Astrocyte (in vitro differentiated cells and primary cell): ENCODE data around the gene VPS13D. TPM values are rescaled to one million over a fixed set of nuclear protein-coding genes. Genes with fewer than 3 reads are reported as not detected.
"Not testable (repeated sequence)": the region's sequence is repeated elsewhere in the genome, so short reads cannot be mapped to it uniquely, and the experiment has no call there.

Experiments
- DNase-seq: peaks from one replicate; pipeline ENCODE4 v3.0.0-alpha.2; 2010; ENCODE audit warnings: low read depth
- FAIRE-seq: peaks from 2 replicates; lab custom pipeline; 2011; peaks lifted over from hg19 to GRCh38; lab: Jason Lieb, UNC
- H2AFZ ChIP-seq: 2 replicates; pipeline ENCODE4 v1.6.0; 2012; ENCODE audit warnings: low read depth, low read length, inconsistent platforms
- H3K27ac ChIP-seq: 2 replicates; pipeline ENCODE4 v1.5.1; 2011; ENCODE audit warnings: low read depth, low read length, inconsistent platforms
- H3K27me3 ChIP-seq: 2 replicates; pipeline ENCODE4 v1.6.0; 2011; ENCODE audit warnings: low read length, inconsistent platforms; ENCODE audit not compliant: insufficient read depth
- H3K36me3 ChIP-seq: 2 replicates; pipeline ENCODE4 v1.5.1; 2011; ENCODE audit warnings: low read length, inconsistent platforms; ENCODE audit not compliant: insufficient read depth
- H3K4me1 ChIP-seq: 2 replicates; pipeline ENCODE4 v1.5.1; 2011; ENCODE audit warnings: low read length, inconsistent platforms; ENCODE audit not compliant: insufficient read depth
- H3K4me2 ChIP-seq: 2 replicates; pipeline ENCODE4 v1.6.0; 2012; ENCODE audit warnings: low read length, inconsistent platforms
- H3K4me3 ChIP-seq: 2 replicates; pipeline ENCODE4 v1.5.1; 2011; ENCODE audit warnings: low read depth, mild to moderate bottlenecking, low read length, inconsistent platforms; ENCODE audit not compliant: insufficient read depth
- H3K79me2 ChIP-seq: 2 replicates; pipeline ENCODE4 v1.6.0; 2012; ENCODE audit warnings: mild to moderate bottlenecking, low read length, inconsistent platforms; ENCODE audit not compliant: insufficient read depth
- H3K9ac ChIP-seq: 2 replicates; pipeline ENCODE4 v1.6.0; 2012; ENCODE audit warnings: mild to moderate bottlenecking, low read length, inconsistent platforms
- H3K9me3 ChIP-seq: 2 replicates; pipeline ENCODE4 v1.5.1; 2012; ENCODE audit warnings: low read depth, mild to moderate bottlenecking, low read length, inconsistent platforms; ENCODE audit not compliant: insufficient read depth
- H4K20me1 ChIP-seq: 2 replicates; pipeline ENCODE4 v1.6.0; 2012; ENCODE audit warnings: low read length, inconsistent platforms; ENCODE audit not compliant: insufficient read depth
- H3K27ac Mint-ChIP-seq: one replicate; pipeline ENCODE4 v1.8.0; 2021; ENCODE audit warnings: mild to moderate bottlenecking, mixed read lengths; ENCODE audit not compliant: unreplicated experiment
- H3K27me3 Mint-ChIP-seq: one replicate; pipeline ENCODE4 v1.8.0; 2021; ENCODE audit warnings: low read depth, mixed read lengths; ENCODE audit not compliant: unreplicated experiment
- H3K36me3 Mint-ChIP-seq: one replicate; pipeline ENCODE4 v1.8.0; 2021; ENCODE audit warnings: low read depth, mixed read lengths; ENCODE audit not compliant: unreplicated experiment
- H3K4me1 Mint-ChIP-seq: one replicate; pipeline ENCODE4 v1.8.0; 2021; ENCODE audit warnings: low read depth, mixed read lengths; ENCODE audit not compliant: unreplicated experiment
- H3K4me3 Mint-ChIP-seq: one replicate; pipeline ENCODE4 v1.8.0; 2021; ENCODE audit warnings: mild to moderate bottlenecking, moderate library complexity, mixed read lengths; ENCODE audit not compliant: unreplicated experiment
- H3K9me3 Mint-ChIP-seq: one replicate; pipeline ENCODE4 v1.8.0; 2021; ENCODE audit warnings: mild to moderate bottlenecking, mixed read lengths; ENCODE audit not compliant: unreplicated experiment
- EZH2 ChIP-seq: IDR thresholded peaks from 2 replicates; pipeline ENCODE4 v1.6.1; 2012; ENCODE audit warnings: mild to moderate bottlenecking, low read length, inconsistent platforms; ENCODE audit not compliant: insufficient read depth
- total RNA-seq: library from RNA; stranded (reverse); gene quantifications from 2 replicates; pipeline ENCODE4 v1.2.1, GENCODE V29; 2021
- TF ChIP-seq, protein P1 (sequence below): IDR thresholded peaks from 2 replicates; pipeline ENCODE4 v1.5.1; 2011; ENCODE audit warnings: low read depth, mild to moderate bottlenecking, inconsistent platforms, low read length, moderate library complexity; ENCODE audit not compliant: insufficient read depth

VPS13D gene
- total RNA-seq, 1 donor from 2014 or later: 25.9 TPM

DNA sequence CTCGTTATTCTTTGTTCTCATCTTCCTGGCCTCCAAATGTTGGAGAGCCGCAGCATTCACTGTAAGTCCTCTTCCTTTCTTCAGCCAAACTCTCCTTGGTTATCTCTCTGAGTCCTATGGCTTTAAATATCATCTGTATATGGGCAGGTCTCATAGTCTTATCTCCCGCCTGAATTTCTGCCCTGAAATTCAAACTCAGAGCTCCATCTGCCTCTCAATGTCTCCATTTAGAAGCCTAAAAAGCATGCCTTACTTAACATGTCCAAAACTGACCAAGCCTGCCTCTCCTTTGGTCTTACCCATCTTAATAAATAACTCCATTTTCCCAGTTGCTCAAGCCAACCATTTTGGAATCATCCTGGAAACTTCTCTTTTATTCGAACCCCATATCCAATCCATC, 307.5 kb downstream of the VPS13D start:
- H3K9me3 ChIP-seq: no peaks in the 10 kb centered on the region
- no peak overlapping the region for H3K4me2 ChIP-seq
- H3K79me2 ChIP-seq: no peaks in the 10 kb centered on the region
- no peak overlapping the region for H2AFZ ChIP-seq
- Mint-ChIP-seq H3K4me3 (no peak overlapping the region), H3K27me3 (peaks cover 10% of the 10 kb centered on the region), H3K9me3 (peaks cover 7% of the 10 kb centered on the region), H3K36me3 (no peaks in the 10 kb centered on the region), H3K4me1 (no peaks in the 10 kb centered on the region), H3K27ac (no peak overlapping the region)
- no peak overlapping the region for H3K9ac ChIP-seq
- no peaks in the 10 kb centered on the region for H4K20me1 ChIP-seq
- TF ChIP-seq, protein P1, sequence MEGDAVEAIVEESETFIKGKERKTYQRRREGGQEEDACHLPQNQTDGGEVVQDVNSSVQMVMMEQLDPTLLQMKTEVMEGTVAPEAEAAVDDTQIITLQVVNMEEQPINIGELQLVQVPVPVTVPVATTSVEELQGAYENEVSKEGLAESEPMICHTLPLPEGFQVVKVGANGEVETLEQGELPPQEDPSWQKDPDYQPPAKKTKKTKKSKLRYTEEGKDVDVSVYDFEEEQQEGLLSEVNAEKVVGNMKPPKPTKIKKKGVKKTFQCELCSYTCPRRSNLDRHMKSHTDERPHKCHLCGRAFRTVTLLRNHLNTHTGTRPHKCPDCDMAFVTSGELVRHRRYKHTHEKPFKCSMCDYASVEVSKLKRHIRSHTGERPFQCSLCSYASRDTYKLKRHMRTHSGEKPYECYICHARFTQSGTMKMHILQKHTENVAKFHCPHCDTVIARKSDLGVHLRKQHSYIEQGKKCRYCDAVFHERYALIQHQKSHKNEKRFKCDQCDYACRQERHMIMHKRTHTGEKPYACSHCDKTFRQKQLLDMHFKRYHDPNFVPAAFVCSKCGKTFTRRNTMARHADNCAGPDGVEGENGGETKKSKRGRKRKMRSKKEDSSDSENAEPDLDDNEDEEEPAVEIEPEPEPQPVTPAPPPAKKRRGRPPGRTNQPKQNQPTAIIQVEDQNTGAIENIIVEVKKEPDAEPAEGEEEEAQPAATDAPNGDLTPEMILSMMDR: no peak
- TF ChIP-seq EZH2: no peak
- no peak overlapping the region for H3K27ac ChIP-seq
- H3K36me3 ChIP-seq: no peaks in the 10 kb centered on the region
- DNase-seq: no peak
- no peaks in the 10 kb centered on the region for H3K27me3 ChIP-seq
- peaks cover 23% of the 10 kb centered on the region for H3K4me1 ChIP-seq
- H3K4me3 ChIP-seq: no peak overlapping the region
- no peak for FAIRE-seq

DNA sequence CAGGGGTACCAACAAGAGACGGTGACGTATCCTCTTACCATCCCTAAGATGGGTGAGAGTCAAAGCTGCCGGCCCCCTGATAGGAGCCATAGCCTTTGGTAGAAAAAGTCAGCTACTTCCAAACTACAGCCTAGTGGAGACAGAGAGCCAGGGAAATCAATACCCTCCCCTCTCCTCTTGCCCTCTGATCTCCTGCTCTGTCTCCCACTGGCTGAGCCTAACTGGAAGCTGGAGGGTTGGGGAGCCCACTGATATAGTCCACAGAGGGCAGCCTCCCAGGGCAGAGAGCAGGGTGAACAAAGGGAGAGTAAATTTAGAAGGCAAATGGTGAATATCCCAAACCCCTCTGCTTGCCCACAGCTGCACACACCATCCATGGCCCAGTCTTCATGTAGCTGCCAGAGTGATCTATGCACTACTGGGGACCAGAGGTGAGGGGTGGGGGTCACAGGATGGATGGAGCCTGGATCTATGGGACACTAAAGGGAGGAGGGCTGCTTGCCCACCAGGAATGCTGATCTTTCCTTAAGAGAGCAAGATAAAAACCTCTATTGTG, 308.2 kb downstream of the VPS13D start:
- no peak overlapping the region for H3K4me2 ChIP-seq
- Mint-ChIP-seq H3K4me1 (no peaks in the 10 kb centered on the region), H3K9me3 (peaks cover 7% of the 10 kb centered on the region), H3K27ac (no peak overlapping the region), H3K36me3 (no peaks in the 10 kb centered on the region), H3K27me3 (peaks cover 11% of the 10 kb centered on the region), H3K4me3 (no peak overlapping the region)
- no peaks in the 10 kb centered on the region for H3K27me3 ChIP-seq
- FAIRE-seq: no peak
- no peak for DNase-seq
- no peak overlapping the region for H3K9ac ChIP-seq
- H3K4me3 ChIP-seq: no peak overlapping the region
- TF ChIP-seq, protein P1: no peak
- no peak for TF ChIP-seq EZH2
- peaks cover 23% of the 10 kb centered on the region for H3K4me1 ChIP-seq
- H3K36me3 ChIP-seq: no peaks in the 10 kb centered on the region
- no peak overlapping the region for H3K27ac ChIP-seq
- no peaks in the 10 kb centered on the region for H3K9me3 ChIP-seq
- H3K79me2 ChIP-seq: no peaks in the 10 kb centered on the region
- H2AFZ ChIP-seq: no peak overlapping the region
- no peaks in the 10 kb centered on the region for H4K20me1 ChIP-seq

DNA sequence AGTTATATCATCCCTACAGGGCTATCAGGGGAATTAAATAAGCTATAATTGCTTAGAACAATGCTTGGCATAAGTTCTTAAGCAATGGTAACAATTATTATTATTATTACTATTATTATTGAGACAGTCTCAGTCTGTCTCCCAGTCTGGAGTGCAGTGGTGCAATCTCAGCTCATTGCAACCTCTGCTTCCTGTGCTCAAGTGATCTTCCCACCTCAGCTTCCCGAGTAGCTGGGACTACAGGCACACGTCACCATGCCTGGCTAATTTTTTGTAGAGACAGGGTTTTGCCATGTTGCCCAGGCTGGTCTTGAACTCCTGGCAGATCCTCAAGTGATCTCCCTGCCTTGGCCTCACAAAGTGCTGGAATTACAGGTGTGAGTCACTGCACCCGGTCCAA, 308.7 kb downstream of the VPS13D start:
- not testable (repeated sequence) for FAIRE-seq

More for the DNA sequence above, 308.7 kb downstream of the VPS13D start:
- H3K27me3 ChIP-seq, H3K9ac ChIP-seq, H4K20me1 ChIP-seq, H3K27ac Mint-ChIP-seq, H3K27ac ChIP-seq, H3K36me3 Mint-ChIP-seq, H3K4me3 Mint-ChIP-seq, H3K79me2 ChIP-seq, H3K4me2 ChIP-seq, H3K9me3 ChIP-seq, H3K4me3 ChIP-seq, H3K4me1 Mint-ChIP-seq, H3K36me3 ChIP-seq, H3K9me3 Mint-ChIP-seq, H2AFZ ChIP-seq, DNase-seq: not testable (repeated sequence)
- H3K4me1 ChIP-seq: peaks cover 23% of the 10 kb centered on the region
- H3K27me3 Mint-ChIP-seq: peaks cover 11% of the 10 kb centered on the region
